ENCODE measurements around the gene SNW1. TPM values are rescaled to one million over a fixed set of nuclear protein-coding genes. Genes with fewer than 3 reads are reported as not detected.

SNW1 gene
- total and polyA plus RNA-seq, 2 of the 13 experiments (the other 11 are each of a cell fraction or from before 2014, with no cell fraction given) = 23.2 to 65.8 TPM

DNA sequence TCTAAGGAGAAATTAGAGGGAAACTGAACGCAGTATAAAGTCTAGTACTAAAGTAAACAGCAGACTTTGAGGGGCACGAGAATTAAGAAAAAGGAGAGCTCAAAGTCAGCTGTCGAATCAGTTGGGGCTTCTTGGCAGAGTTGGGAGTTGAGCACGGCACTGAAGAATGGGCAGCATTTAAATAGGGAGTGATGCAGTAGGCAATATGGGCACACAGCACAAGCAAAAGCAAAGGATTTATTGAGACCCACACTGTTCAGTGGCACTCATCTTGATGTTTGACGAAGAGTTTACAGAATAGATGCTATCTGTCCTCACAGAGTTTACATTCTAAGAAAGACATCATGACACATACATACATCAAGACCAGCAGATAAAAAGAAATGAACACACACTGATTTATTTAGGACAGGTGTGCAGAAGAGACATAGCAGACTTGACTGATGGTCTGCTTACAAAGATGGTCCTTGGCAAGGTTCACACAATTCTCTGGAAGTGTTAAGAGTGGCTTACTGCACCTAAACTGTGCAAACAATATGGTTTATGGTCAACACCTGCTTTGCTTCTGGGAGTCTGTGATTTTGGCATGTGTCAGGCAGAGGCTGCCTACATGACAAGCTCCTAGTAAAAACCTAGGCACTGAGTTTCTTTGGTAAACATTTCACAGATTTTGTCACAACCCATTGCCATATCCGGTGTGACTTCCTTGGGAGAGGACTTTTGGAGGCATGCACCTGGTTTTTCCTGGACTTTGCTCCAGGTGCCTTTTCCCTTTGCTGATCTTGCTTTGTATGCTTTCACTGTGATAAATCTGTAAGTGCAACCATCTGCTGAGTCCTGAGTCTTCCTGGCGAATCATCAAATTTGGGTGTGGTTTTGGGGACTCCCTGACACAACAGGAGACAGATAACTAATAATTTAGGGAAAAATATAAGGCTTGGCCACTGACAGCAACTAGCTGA, 79.5 kb downstream of the SNW1 start (continued):
- TF ChIP-seq PAXIP1 (CRISPR knock-in tag; conservative IDR thresholded peaks at IDR 0.05) (peak; percentile 52; the same call in 1 of the 2 replicates), KIAA2018 (CRISPR knock-in tag; IDR thresholded peaks at IDR 0.05; ENCODE audit: borderline replicate concordance) (no peak), ZNF672 (CRISPR knock-in tag; IDR thresholded peaks at IDR 0.05) (no peak), HHEX (CRISPR knock-in tag; IDR thresholded peaks at IDR 0.05) (no peak), ELF3 (CRISPR knock-in tag; IDR thresholded peaks at IDR 0.05) (peak; percentile 38; the same call in 1 of the 2 replicates), ZNF367 (CRISPR knock-in tag; IDR thresholded peaks at IDR 0.05; ENCODE audit: borderline replicate concordance) (no peak), E2F1 (CRISPR knock-in tag; IDR thresholded peaks at IDR 0.05) (no peak), TFAP4 (IDR thresholded peaks at IDR 0.05; ENCODE audit: borderline replicate concordance, low read depth) (peak; percentile 29; the same call in 1 of the 2 replicates), SAP130 (CRISPR knock-in tag; IDR thresholded peaks at IDR 0.05; ENCODE audit: low read depth) (peak; percentile 40)
- TF ChIP-seq, protein P1, sequence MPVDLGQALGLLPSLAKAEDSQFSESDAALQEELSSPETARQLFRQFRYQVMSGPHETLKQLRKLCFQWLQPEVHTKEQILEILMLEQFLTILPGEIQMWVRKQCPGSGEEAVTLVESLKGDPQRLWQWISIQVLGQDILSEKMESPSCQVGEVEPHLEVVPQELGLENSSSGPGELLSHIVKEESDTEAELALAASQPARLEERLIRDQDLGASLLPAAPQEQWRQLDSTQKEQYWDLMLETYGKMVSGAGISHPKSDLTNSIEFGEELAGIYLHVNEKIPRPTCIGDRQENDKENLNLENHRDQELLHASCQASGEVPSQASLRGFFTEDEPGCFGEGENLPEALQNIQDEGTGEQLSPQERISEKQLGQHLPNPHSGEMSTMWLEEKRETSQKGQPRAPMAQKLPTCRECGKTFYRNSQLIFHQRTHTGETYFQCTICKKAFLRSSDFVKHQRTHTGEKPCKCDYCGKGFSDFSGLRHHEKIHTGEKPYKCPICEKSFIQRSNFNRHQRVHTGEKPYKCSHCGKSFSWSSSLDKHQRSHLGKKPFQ (CRISPR knock-in tag; IDR thresholded peaks at IDR 0.05; ENCODE audit: insufficient replicate concordance) = peak; percentile 92
